K562 (cell line): ENCODE measurements around the gene TCF25.

Source experiments
- CBX5 ChIP-seq: IDR thresholded peaks from 2 replicates; pipeline ENCODE4 v1.6.1; 2014; ENCODE audit warnings: low read depth, borderline replicate concordance
- FOS ChIP-seq: IDR thresholded peaks from 3 replicates; pipeline ENCODE4 v1.6.1; 2011; ENCODE audit not compliant: insufficient read length; ENCODE audit errors: extremely low read depth
- MEIS2 ChIP-seq: fragments of 450-650 bp; IDR thresholded peaks from 2 replicates; pipeline ENCODE4 v1.6.1; 2014; ENCODE audit warnings: mild to moderate bottlenecking; ENCODE audit not compliant: partially characterized antibody
- MTF1 ChIP-seq: fragments of 250-450 bp; sonication (Bioruptor Pico); IDR thresholded peaks from 2 replicates; pipeline ENCODE4 v1.9.0; 2021; ENCODE audit warnings: moderate library complexity, mild to moderate bottlenecking, inconsistent platforms, borderline replicate concordance
- NFE2 ChIP-seq: IDR thresholded peaks from 2 replicates; pipeline ENCODE4 v1.6.1; 2014; ENCODE audit warnings: antibody characterized with exemption, low read depth
- NR2C1 ChIP-seq, 2 experiments: fragments of 450-650 bp; IDR thresholded peaks; 2 replicates each; pipeline ENCODE4 v1.6.1; 2017; ENCODE audit warnings: mild to moderate bottlenecking in 2 of 2, antibody characterized with exemption in 1 of 2, inconsistent platforms in 1 of 2, missing compliant biosample characterization in 1 of 2, missing genetic modification characterization in 1 of 2
- NR2C2 ChIP-seq, 2 experiments: fragments of 200-800 bp in 1 of 2; sonication (Bioruptor generic) in 1 of 2; sonication (generic) in 1 of 2; formaldehyde crosslinking in 1 of 2; IDR thresholded peaks; 2 replicates each; pipeline versions ENCODE4 v1.6.1 to v1.8.0; 2016 to 2022; ENCODE audit warnings: mild to moderate bottlenecking in 1 of 2, missing compliant biosample characterization in 1 of 2, missing genetic modification characterization in 1 of 2, missing genetic modification reagents in 1 of 2
- POLR2AphosphoS5 ChIP-seq: IDR thresholded peaks from 2 replicates; pipeline ENCODE4 v1.6.1; 2011; ENCODE audit warnings: mild to moderate bottlenecking, low read depth, low read length, moderate library complexity; ENCODE audit not compliant: control insufficient read depth, insufficient read depth
- SMC3 ChIP-seq: conservative IDR thresholded peaks from 2 replicates; pipeline ENCODE4 v1.6.1; 2011; ENCODE audit warnings: low read depth, low read length, improper control_type of control experiment; ENCODE audit not compliant: insufficient read depth
- ZBTB33 ChIP-seq: sonication (generic); formaldehyde crosslinking; IDR thresholded peaks from 2 replicates; pipeline ENCODE4 v1.8.1; 2023; ENCODE audit warnings: mild to moderate bottlenecking, missing genetic modification reagents
- ZNF263 ChIP-seq: sonication (generic); formaldehyde crosslinking; IDR thresholded peaks from 2 replicates; pipeline ENCODE4 v1.8.0; 2022; ENCODE audit warnings: mild to moderate bottlenecking, missing genetic modification reagents, borderline replicate concordance
- ZNF830 ChIP-seq: fragments of 250-450 bp; sonication (Bioruptor Pico); IDR thresholded peaks from 2 replicates; pipeline ENCODE4 v1.5.0; 2021; ENCODE audit warnings: mild to moderate bottlenecking
- TF ChIP-seq, protein P1 (sequence below), 3 experiments: IDR thresholded peaks in 2 of 3; conservative IDR thresholded peaks in 1 of 3; 2 replicates each; pipeline ENCODE4 v1.5.1; 2011 to 2012; ENCODE audit warnings: low read length in 3 of 3, mild to moderate bottlenecking in 3 of 3, control low read depth in 2 of 3, improper control_type of control experiment in 1 of 3, inconsistent platforms in 1 of 3, low read depth in 1 of 3, mixed read lengths in 1 of 3, moderate library complexity in 1 of 3; ENCODE audit not compliant: insufficient read depth in 2 of 3

DNA sequence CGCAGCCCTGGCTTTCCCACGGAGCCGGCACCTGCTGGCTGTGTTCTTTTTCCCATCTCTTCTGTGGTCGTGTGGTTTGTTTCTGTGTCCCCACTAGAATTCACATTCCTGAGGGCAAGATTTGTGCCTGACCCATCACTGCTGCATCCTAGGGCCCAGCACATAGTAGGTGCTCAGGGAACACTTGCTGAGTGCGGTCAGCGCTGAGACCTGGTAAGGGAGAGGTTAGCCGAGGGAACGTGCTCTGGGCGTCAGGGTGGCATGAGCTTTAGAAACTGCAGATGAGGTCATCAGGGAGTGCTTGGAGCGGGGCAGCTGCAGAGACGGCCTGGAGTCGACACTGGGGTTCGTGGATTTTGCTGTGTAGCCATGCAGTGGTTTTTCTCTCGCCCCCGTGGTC lies 81.1 kb downstream of the TCF25 start:
- TF ChIP-seq NR2C2 (CRISPR knock-in tag; IDR thresholded peaks at IDR 0.05) = no peak
- no peak for TF ChIP-seq NR2C2 (tag; IDR thresholded peaks at IDR 0.05)
- TF ChIP-seq NR2C1 (IDR thresholded peaks at IDR 0.05) = no peak
- no peak for TF ChIP-seq NR2C1 (tag; IDR thresholded peaks at IDR 0.05)
- no peak for TF ChIP-seq ZNF830 (CRISPR knock-in tag)
- TF ChIP-seq FOS = no peak
- TF ChIP-seq, protein P1, sequence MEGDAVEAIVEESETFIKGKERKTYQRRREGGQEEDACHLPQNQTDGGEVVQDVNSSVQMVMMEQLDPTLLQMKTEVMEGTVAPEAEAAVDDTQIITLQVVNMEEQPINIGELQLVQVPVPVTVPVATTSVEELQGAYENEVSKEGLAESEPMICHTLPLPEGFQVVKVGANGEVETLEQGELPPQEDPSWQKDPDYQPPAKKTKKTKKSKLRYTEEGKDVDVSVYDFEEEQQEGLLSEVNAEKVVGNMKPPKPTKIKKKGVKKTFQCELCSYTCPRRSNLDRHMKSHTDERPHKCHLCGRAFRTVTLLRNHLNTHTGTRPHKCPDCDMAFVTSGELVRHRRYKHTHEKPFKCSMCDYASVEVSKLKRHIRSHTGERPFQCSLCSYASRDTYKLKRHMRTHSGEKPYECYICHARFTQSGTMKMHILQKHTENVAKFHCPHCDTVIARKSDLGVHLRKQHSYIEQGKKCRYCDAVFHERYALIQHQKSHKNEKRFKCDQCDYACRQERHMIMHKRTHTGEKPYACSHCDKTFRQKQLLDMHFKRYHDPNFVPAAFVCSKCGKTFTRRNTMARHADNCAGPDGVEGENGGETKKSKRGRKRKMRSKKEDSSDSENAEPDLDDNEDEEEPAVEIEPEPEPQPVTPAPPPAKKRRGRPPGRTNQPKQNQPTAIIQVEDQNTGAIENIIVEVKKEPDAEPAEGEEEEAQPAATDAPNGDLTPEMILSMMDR (IDR thresholded peaks at IDR 0.05 in 2 of 3, conservative IDR thresholded peaks at IDR 0.05 in 1 of 3; ENCODE audit: insufficient read depth in 2 of 3, low read depth in 1 of 3, low read length in 3 of 3) = no peak
- TF ChIP-seq ZNF263 (CRISPR knock-in tag) = no peak
- no peak for TF ChIP-seq MEIS2
- TF ChIP-seq POLR2AphosphoS5 = no peak
- no peak for TF ChIP-seq NFE2
- TF ChIP-seq MTF1 (CRISPR knock-in tag) = no peak
- TF ChIP-seq ZBTB33 (CRISPR knock-in tag) = no peak
- no peak for TF ChIP-seq SMC3
- no peak for TF ChIP-seq CBX5
